CD4-positive, alpha-beta T cell treated with Interleukin-6 at 100 ng/mL for 8 hours (primary cell): Measurements from ENCODE around the gene TJP3.
"Not testable (repeated sequence)": the region's sequence is repeated elsewhere in the genome, so short reads cannot be mapped to it uniquely, and the experiment has no call there.

Source experiments
- DNase-seq: peaks from one replicate; pipeline ENCODE4 v3.0.0-alpha.2; 2020; ENCODE audit warnings: mixed read lengths, low spot score

The TJP3 gene

GRCh38 chr19:3745363-3746045, 37.3 kb downstream of the TJP3 start:
- DNase-seq: no peak

DNA sequence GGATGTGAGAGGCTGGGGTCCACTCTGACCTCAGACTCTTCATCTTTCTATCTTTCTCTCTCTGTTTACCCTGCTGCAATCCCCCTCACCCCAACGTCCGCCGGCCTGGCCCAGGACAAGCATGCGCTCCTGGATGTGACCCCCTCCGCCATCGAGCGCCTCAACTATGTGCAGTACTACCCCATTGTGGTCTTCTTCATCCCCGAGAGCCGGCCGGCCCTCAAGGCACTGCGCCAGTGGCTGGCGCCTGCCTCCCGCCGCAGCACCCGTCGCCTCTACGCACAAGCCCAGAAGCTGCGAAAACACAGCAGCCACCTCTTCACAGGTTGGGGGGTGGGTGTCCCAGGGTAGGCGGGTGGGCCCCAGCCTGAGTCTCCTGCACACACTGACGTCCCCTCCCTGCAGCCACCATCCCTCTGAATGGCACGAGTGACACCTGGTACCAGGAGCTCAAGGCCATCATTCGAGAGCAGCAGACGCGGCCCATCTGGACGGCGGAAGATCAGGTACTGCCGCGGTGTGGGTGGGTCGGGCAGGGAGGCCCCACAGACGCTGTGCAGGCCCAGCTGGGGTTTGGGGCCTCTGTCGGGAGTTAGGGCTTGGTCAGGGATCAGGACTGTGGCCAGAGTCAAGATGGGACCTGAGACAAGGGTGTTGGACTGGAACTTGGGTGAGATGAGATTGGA, 38.3 kb downstream of the TJP3 start:
- no peak for DNase-seq

DNA sequence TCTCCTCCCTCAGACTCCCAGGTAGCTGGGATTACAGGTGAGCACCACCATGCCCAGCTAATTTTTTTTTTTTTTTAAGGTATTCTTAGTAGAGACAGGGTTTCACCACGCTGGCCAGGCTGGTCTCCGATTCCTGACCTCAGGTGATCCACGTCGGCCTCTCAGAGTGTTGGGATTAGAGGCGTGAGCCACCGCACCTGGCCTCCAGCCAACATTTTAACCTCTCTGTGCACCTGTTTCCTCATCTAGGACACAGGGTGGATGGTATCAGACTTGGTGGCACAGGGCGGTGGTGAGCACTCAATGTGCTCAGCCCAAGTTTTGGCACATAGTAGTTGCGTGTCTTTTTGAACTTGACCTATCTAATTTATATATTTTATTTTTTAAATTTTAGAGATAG, 40.8 kb downstream of the TJP3 start:
- DNase-seq: no peak

DNA sequence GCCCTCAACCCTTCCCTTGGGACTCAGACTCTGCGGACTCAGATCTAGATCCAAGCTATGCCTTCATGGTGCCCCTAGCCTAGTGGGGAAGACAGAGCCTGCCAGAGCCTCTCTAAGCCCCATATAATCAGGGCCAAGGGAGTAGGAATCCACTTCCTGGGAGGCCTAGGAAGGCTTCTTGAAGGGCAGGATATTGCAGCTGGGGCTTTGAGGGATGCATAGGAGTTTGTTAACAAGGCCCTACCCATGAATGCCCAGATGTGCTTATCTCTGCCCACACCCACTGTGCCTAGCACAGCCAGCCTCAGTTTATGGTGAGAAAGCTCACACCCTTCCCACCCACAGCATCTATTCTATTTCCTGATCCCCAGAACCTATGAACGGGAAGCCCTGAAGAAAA, 42.0 kb downstream of the TJP3 start:
- no peak for DNase-seq

GRCh38 chr19:3751236-3751635, 43.1 kb downstream of the TJP3 start:
- no peak for DNase-seq

DNA sequence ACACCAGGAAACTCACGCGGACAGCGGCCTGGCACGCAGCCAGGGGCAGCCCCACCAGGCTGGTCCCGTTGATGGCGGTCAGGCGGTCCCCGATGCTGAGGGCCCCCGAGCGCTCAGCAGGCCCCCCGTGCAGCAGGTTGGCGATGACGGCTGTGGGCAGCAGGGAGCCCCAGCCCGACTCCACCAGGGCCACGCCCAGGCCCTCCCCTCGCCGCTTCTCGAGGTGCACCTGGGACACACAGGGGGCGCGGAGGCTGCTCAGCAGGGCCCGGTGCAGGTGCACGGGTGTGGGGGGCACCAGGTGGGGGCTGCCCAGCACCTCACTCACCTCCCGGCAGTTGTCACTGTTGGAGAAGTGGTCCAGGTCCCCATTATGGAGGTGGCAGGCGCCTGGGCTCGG, 44.3 kb downstream of the TJP3 start:
- DNase-seq: no peak

DNA sequence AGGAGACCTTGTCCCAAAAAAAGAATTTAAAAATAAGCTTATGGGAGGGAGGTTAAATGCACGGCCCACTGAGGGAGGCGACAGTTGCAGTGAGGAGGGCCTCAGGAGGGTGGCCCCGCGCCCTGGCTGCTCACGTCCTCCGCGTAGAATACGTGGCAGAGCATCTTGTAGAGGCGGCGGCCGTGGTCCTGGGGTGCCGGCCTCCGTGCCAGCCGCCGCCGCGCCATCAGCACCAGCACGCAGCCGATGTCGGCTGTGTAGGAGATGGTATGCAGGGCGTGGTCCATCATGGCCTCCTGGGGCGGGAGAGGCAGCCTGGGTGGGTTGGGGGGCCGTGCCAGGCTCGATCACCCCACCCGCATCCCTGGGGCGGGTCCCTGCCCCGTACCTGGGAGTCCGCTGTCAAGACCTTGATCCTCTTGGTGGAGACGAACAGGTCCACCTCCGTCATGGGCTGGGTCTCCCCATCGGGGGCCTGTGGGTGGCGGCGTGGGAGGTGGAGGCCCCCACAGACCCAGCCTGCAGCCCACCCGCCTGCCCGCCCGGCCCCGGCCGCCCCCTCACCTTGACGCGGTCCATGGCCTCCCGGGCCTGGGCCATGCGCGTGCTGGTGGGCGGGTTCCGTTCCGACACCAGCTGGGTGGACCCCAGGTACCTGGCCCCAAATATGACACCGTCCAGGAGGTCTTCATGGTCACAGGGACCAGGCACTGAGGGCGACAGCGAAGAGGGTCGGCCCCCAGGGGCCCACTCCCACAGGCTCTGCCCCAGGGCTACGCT, 45.6 kb downstream of the TJP3 start:
- DNase-seq: no peak

- DNase-seq: not testable (repeated sequence)
Measured at GRCh38 chr19:3757705-3758104, 49.5 kb downstream of the TJP3 start.

DNA sequence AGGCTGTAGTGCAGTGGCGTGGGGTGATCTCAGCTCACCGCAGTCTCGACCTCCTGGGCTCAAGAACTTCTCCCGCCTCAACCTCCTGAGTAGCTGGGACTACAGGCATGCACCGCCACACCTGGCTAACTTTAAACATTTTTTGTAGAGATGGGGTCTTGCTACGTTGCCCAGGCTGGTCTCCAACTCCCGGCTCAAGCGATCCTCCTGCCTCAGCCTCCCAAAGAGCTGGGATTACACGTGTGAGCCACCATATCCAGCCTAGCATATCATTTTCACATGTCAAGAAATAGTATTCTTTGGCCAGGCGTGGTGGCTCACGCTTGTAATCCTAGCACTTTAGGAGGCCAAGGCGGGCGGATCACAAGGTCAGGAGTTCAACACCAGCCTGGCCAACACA, 50.1 kb downstream of the TJP3 start:
- not testable (repeated sequence) for DNase-seq

GRCh38 chr19:3759482-3760254, 51.5 kb downstream of the TJP3 start:
- DNase-seq: no peak

GRCh38 chr19:3760871-3761361, 52.7 kb downstream of the TJP3 start:
- DNase-seq: no peak

GRCh38 chr19:3761382-3762129, 53.4 kb downstream of the TJP3 start, which contains the start of gene APBA3:
Gene APBA3 (minus strand): TSS chr19:3761692. CDS start chr19:3760264, 1,428 bp downstream.
- DNase-seq: peak; percentile 94

DNA sequence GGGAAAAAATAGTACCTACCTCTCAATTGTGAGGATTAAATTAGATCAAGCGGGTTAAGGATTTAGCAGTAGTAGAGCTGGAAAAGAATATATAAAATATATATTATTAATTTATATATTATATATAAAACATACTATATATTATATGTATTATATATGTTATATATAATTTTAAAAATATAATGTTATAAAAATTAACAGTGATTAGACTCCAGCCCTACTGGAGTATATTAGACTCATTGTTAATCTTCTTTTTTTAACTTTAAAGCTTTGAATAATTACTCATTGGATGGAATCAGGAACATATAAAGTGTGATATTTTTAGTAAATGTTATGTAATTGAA, 53.9 kb downstream of the TJP3 start:
- DNase-seq: no peak

GRCh38 chr19:3762501-3763459, 54.6 kb downstream of the TJP3 start, which contains the start of gene MRPL54:
Gene MRPL54 (plus strand): TSS chr19:3762682. CDS start chr19:3762701, 19 bp downstream.
- peak; percentile 100 for DNase-seq

DNA sequence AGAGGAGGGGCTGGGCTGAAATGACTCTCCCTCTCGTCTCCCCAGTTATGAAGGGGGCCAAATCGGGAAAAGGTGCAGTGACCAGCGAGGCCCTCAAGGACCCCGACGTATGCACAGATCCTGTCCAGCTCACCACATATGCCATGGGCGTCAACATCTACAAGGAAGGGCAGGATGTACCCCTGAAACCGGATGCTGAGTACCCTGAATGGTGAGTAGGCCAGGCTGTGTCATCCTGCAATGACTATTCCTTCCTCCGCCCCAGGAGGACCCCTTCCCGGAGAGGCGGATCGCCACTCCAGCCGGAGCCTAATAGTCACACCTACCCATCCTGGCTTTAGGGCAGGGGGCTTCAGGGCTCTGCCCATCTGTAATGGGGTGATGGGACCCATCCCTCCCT, 56.9 kb downstream of the TJP3 start:
- no peak for DNase-seq

GRCh38 chr19:3765757-3766156, 57.6 kb downstream of the TJP3 start:
- not testable (repeated sequence) for DNase-seq

DNA sequence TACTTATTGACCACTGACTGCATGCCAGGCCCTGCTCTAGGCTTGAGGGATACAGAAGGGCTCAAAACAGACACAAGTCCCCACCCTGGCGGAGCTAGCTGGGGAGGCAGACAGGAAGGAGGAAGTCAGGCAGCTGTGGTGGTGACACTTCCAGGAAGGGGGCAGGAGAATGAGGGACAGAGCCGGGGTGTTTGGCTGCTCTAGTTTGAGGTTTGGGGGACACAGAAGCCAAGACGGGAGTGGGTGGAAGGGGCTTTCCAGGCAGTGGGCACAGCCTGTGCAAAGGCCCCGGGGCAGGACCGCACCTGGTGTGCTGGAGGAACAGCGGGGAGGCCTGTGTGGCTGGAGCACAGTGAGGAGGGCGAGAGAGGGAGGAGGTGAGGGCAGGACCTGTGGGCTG, 58.3 kb downstream of the TJP3 start:
- no peak for DNase-seq

DNA sequence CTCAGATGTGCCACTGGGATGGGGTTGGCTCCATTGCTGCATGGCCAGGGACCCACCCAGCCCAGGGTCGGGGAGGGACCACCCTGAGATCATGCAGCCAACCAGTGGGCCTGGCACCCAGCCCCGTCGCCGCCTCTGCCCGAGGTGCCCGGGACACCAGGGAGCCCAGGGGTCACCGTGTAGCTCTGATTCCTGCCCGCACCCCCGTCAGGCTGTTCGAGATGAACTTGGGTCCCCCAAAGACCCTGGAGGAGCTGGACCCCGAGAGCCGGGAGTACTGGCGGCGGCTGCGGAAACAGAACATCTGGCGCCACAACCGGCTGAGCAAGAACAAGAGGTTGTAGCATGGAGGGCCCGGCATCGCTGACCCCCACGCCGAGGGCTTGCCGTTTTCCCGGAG, 58.9 kb downstream of the TJP3 start:
- no peak for DNase-seq

GRCh38 chr19:3768015-3768747, 60.0 kb downstream of the TJP3 start:
- no peak for DNase-seq
